Measurements from ENCODE around the gene SFT2D2. TPM values are rescaled to one million over a fixed set of nuclear protein-coding genes. Genes with fewer than 3 reads are reported as not detected.

SFT2D2 gene
- total RNA-seq, 1 experiment from 2014 or later, result 32.1 TPM

GRCh38 chr1:168295411-168296114, 69.8 kb downstream of the SFT2D2 start:
- H3K27me3 ChIP-seq (ENCODE audit: insufficient read depth, low read length), result no peaks in the 10 kb centered on the region
- no peak overlapping the region for H3K9ac ChIP-seq (ENCODE audit: extremely low read depth, insufficient read length, low read length)
- DNase-seq, result no peak
- H2BK5ac ChIP-seq (ENCODE audit: insufficient read length, low read length), result no peak overlapping the region
- H3K27ac ChIP-seq (ENCODE audit: insufficient read length, low read depth, low read length), result no peak overlapping the region
- no peak overlapping the region for H2BK20ac ChIP-seq (ENCODE audit: low read depth, low read length, poor library complexity, severe bottlenecking)
- H2BK120ac ChIP-seq (ENCODE audit: low read depth, low read length, poor library complexity, severe bottlenecking), result no peak overlapping the region
- H4K8ac ChIP-seq (replicated peaks; ENCODE audit: insufficient read length, low read depth, low read length), result no peak overlapping the region
- H3T11ph ChIP-seq (ENCODE audit: low read length), result no peak overlapping the region
- no peaks in the 10 kb centered on the region for H3K23me2 ChIP-seq (ENCODE audit: insufficient read length, low read depth, low read length, poor library complexity, severe bottlenecking)
- H4K20me1 ChIP-seq (ENCODE audit: control insufficient read depth, insufficient read depth, insufficient read length), result no peaks in the 10 kb centered on the region
- no peak overlapping the region for H3K23ac ChIP-seq (ENCODE audit: insufficient read length, low read depth, low read length)
- no peak overlapping the region for H2BK12ac ChIP-seq (ENCODE audit: insufficient read length, low read depth, low read length)
- H4K91ac ChIP-seq (ENCODE audit: insufficient read length, low read depth, low read length), result no peak overlapping the region
- no peaks in the 10 kb centered on the region for H3K9me3 ChIP-seq (ENCODE audit: control insufficient read depth, low read depth, low read length)
- no peaks in the 10 kb centered on the region for H3K27me3 Mint-ChIP-seq (ENCODE audit: low read depth)
- no peak for TF ChIP-seq CTCF (conservative IDR thresholded peaks at IDR 0.05)
- H2BK15ac ChIP-seq (ENCODE audit: low read depth, low read length), result no peak overlapping the region
- no peak overlapping the region for H3K56ac ChIP-seq (ENCODE audit: insufficient read length, low read depth, low read length)
- H3K4me3 Mint-ChIP-seq, result no peak overlapping the region
- no peak overlapping the region for H2AFZ ChIP-seq (ENCODE audit: low read length)
- no peak overlapping the region for H4K5ac ChIP-seq (ENCODE audit: insufficient read length, low read depth, low read length)
- peaks cover 9 to 10% of the 10 kb centered on the region in 2 experiments for H3K4me1 Mint-ChIP-seq
- WGBS (ENCODE audit: extremely low coverage, insufficient read length, low lambda C conversion rate), result no CpG with 5 or more reads among the region's 8 CpGs
- no peaks in the 10 kb centered on the region for H3K79me2 ChIP-seq (ENCODE audit: insufficient read depth, low read length)
- peaks cover 0 to 2% of the 10 kb centered on the region in 2 experiments; a peak in 1 of 5 replicates for H3K9me3 Mint-ChIP-seq
- no peak overlapping the region for H2AK5ac ChIP-seq (ENCODE audit: insufficient read length, low read length)
- no peaks in the 10 kb centered on the region; a peak in 1 of 7 replicates for H3K36me3 Mint-ChIP-seq (ENCODE audit: insufficient read depth in 1 of 3, low read depth in 3 of 3)
- no peak overlapping the region for H3K4me2 ChIP-seq (ENCODE audit: insufficient read depth, insufficient read length, low read length)
- H3K14ac ChIP-seq (ENCODE audit: insufficient read depth, low read length), result no peak overlapping the region
- no peak overlapping the region for H3K4ac ChIP-seq (ENCODE audit: low read depth, low read length)
- H3K18ac ChIP-seq (ENCODE audit: insufficient read length, low read depth, low read length), result no peak overlapping the region
- peak overlapping the region in 1 of 3 experiments; percentile 18; a peak in 2 of 7 replicates for H3K27ac Mint-ChIP-seq
- H3K79me1 ChIP-seq (ENCODE audit: insufficient read depth, low read depth, low read length, poor library complexity, severe bottlenecking), result no peaks in the 10 kb centered on the region
- peaks cover 3% of the 10 kb centered on the region; the same call in 1 of the 2 replicates for H3K4me1 ChIP-seq (ENCODE audit: insufficient read depth, low read length)

Measured in H9 (cell line).